Neural cell (in vitro differentiated cells): ENCODE measurements around the gene GSTT2.

ENCODE experiments used
- CTCF ChIP-seq: fragments of 450-650 bp; IDR thresholded peaks from 2 replicates; pipeline ENCODE4 v1.5.1; 2014; ENCODE audit warnings: antibody characterized with exemption, mild to moderate bottlenecking, moderate library complexity; ENCODE audit not compliant: poor library complexity, severe bottlenecking
- EP300 ChIP-seq: fragments of 450-650 bp; conservative IDR thresholded peaks from 2 replicates; pipeline ENCODE4 v1.6.1; 2014; ENCODE audit warnings: antibody characterized with exemption, mild to moderate bottlenecking, moderate library complexity; ENCODE audit not compliant: poor library complexity, severe bottlenecking
- EZH2 ChIP-seq: fragments of 200-600, 300-800 bp; shearing (Covaris generic), sonication (generic); IDR thresholded peaks from 2 replicates; pipeline ENCODE4 v1.6.1; 2014; ENCODE audit warnings: antibody characterized with exemption, low read length, borderline replicate concordance, mild to moderate bottlenecking; ENCODE audit not compliant: insufficient read depth, poor library complexity, severe bottlenecking
- MXI1 ChIP-seq: fragments of 450-650 bp; conservative IDR thresholded peaks from 2 replicates; pipeline ENCODE4 v1.6.1; 2014; ENCODE audit warnings: antibody characterized with exemption, mild to moderate bottlenecking; ENCODE audit not compliant: poor library complexity, severe bottlenecking
- POLR2AphosphoS5 ChIP-seq: IDR thresholded peaks from 2 replicates; pipeline ENCODE4 v1.6.1; 2012
- RAD21 ChIP-seq: fragments of 450-650 bp; conservative IDR thresholded peaks from 2 replicates; pipeline ENCODE4 v1.6.1; 2014; ENCODE audit warnings: antibody characterized with exemption, mild to moderate bottlenecking, moderate library complexity
- TF ChIP-seq, protein P1 (sequence below): IDR thresholded peaks from 2 replicates; pipeline ENCODE4 v1.6.1; 2012; ENCODE audit warnings: borderline replicate concordance

DNA sequence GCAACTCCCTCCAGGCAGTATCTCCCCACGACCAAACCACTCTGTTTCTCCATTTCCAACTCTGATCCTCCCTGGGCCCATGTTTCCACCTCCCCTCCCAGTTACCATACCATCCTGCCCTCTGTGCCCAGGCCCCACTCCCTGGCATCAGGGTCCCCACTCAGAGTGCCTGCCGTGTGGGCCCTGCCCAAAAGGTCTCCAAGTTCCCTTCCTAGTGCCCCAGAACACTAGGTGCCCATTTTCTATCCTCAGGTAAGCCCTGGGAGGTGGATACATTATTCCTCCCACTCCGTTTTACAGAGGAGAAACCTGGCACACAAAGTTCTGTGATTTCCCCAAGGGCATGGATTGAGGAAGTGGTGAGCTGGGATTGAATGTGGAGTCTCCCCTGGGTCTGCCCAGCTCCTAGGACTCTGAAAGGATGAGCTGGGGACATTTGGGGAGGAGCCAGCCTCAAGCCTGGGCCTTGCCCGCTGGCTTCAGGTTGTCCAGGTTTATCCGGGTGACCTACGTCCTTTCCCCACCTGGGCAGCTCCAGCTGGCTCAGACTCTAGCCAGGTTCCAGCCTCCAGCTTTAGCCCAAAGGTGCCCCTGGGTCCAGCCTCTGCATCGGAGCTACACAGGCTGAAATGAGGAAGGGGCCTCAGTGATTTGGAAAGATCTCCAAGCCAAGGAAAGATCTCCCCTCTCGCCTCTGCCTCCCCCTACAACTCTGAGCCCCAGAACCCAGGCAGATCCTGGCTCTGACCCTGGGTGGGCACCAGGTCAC is 27.5 kb downstream of the GSTT2 start:
- TF ChIP-seq CTCF (no peak), POLR2AphosphoS5 (no peak), EP300 (no peak), EZH2 (no peak), RAD21 (no peak), MXI1 (no peak)
- TF ChIP-seq, protein P1, sequence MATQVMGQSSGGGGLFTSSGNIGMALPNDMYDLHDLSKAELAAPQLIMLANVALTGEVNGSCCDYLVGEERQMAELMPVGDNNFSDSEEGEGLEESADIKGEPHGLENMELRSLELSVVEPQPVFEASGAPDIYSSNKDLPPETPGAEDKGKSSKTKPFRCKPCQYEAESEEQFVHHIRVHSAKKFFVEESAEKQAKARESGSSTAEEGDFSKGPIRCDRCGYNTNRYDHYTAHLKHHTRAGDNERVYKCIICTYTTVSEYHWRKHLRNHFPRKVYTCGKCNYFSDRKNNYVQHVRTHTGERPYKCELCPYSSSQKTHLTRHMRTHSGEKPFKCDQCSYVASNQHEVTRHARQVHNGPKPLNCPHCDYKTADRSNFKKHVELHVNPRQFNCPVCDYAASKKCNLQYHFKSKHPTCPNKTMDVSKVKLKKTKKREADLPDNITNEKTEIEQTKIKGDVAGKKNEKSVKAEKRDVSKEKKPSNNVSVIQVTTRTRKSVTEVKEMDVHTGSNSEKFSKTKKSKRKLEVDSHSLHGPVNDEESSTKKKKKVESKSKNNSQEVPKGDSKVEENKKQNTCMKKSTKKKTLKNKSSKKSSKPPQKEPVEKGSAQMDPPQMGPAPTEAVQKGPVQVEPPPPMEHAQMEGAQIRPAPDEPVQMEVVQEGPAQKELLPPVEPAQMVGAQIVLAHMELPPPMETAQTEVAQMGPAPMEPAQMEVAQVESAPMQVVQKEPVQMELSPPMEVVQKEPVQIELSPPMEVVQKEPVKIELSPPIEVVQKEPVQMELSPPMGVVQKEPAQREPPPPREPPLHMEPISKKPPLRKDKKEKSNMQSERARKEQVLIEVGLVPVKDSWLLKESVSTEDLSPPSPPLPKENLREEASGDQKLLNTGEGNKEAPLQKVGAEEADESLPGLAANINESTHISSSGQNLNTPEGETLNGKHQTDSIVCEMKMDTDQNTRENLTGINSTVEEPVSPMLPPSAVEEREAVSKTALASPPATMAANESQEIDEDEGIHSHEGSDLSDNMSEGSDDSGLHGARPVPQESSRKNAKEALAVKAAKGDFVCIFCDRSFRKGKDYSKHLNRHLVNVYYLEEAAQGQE: no peak
